GM12878 (cell line): ENCODE measurements around the gene BCL2. TPM values are rescaled to one million over a fixed set of nuclear protein-coding genes. Genes with fewer than 3 reads are reported as not detected.

Source experiments
- BACH1 ChIP-seq: fragments of 450-650 bp; IDR thresholded peaks from 2 replicates; pipeline ENCODE4 v1.6.1; 2017; ENCODE audit warnings: mild to moderate bottlenecking, borderline replicate concordance
- CBX3 ChIP-seq: fragments of 200-600 bp; sonication (generic); IDR thresholded peaks from 2 replicates; pipeline ENCODE4 v1.6.1; 2016; ENCODE audit warnings: low read depth, borderline replicate concordance
- CEBPB ChIP-seq, 2 experiments: fragments of 150-350 bp in 1 of 2; IDR thresholded peaks; 2 replicates each; pipeline ENCODE4 v1.6.1; 2012 to 2014; ENCODE audit warnings: low read depth in 2 of 2, low read length in 2 of 2, borderline replicate concordance in 1 of 2, inconsistent platforms in 1 of 2
- CHD4 ChIP-seq: fragments of 200-600 bp; sonication (generic); IDR thresholded peaks from 2 replicates; pipeline ENCODE4 v1.6.1; 2016; ENCODE audit warnings: mild to moderate bottlenecking
- CREM ChIP-seq: IDR thresholded peaks from 2 replicates; pipeline ENCODE4 v1.6.1; 2014; ENCODE audit warnings: antibody characterized with exemption, low read depth
- DPF2 ChIP-seq: fragments of 450-650 bp; IDR thresholded peaks from 2 replicates; pipeline ENCODE4 v1.6.1; 2017; ENCODE audit warnings: mild to moderate bottlenecking
- EGR1 ChIP-seq, 2 experiments: IDR thresholded peaks; 1 replicate in 1 of 2; 2 replicates in 1 of 2; pipeline ENCODE4 v1.6.1; 2011 to 2012; ENCODE audit warnings: low read depth in 2 of 2, low read length in 2 of 2, borderline replicate concordance in 1 of 2, mild to moderate bottlenecking in 1 of 2, moderate library complexity in 1 of 2
- HCFC1 ChIP-seq: fragments of 150-350 bp; IDR thresholded peaks from 2 replicates; pipeline ENCODE4 v1.6.1; 2014; ENCODE audit warnings: low read length
- KLF5 ChIP-seq: fragments of 450-650 bp; IDR thresholded peaks from 2 replicates; pipeline ENCODE4 v1.6.1; 2014; ENCODE audit warnings: mild to moderate bottlenecking; ENCODE audit not compliant: partially characterized antibody
- NFYA ChIP-seq: IDR thresholded peaks from 2 replicates; pipeline ENCODE4 v1.6.1; 2011; ENCODE audit warnings: low read depth, mild to moderate bottlenecking, low read length, improper control_type of control experiment, borderline replicate concordance
- NR2C2 ChIP-seq: IDR thresholded peaks from 2 replicates; pipeline ENCODE4 v1.6.1; 2011; ENCODE audit warnings: borderline replicate concordance, low read depth; ENCODE audit not compliant: control insufficient read depth, insufficient read length
- PML ChIP-seq: IDR thresholded peaks from 2 replicates; pipeline ENCODE4 v1.6.1; 2012; ENCODE audit warnings: low read length, inconsistent platforms
- RAD51 ChIP-seq: fragments of 450-650 bp; IDR thresholded peaks from 2 replicates; pipeline ENCODE4 v1.6.1; 2016; ENCODE audit warnings: moderate library complexity, mild to moderate bottlenecking, inconsistent platforms
- RUNX3 ChIP-seq: IDR thresholded peaks from 2 replicates; pipeline ENCODE4 v1.6.1; 2012; ENCODE audit warnings: low read length, inconsistent platforms
- TAF1 ChIP-seq: IDR thresholded peaks from 2 replicates; pipeline ENCODE4 v1.6.1; 2011; ENCODE audit warnings: mild to moderate bottlenecking, low read depth, low read length, borderline replicate concordance
- ZNF622 ChIP-seq: fragments of 450-650 bp; IDR thresholded peaks from 2 replicates; pipeline ENCODE4 v1.6.1; 2017; ENCODE audit warnings: mild to moderate bottlenecking, inconsistent platforms
- polyA plus RNA-seq, 11 experiments: library from polyadenylated mRNA; depleted of rRNA in 4 of 11; unstranded in 6 of 11; stranded (reverse) in 5 of 11; fragments of >200 nt; fragmentation: Nextera tagmentation in 4 of 11; fragmentation: Illumina TruSeq in 1 of 11; extraction: Ambion mirVana in 4 of 11; extraction: Trizol in 1 of 11; gene quantifications; 1 replicate in 1 of 11; 2 replicates in 10 of 11; pipeline versions ENCODE4 v1.2.1 to v1.2.3, GENCODE V29; 2011 to 2016; ENCODE audit warnings: inconsistent platforms in 2 of 11, missing spikeins in 2 of 11, low read depth in 1 of 11
- total RNA-seq, 4 experiments: library from RNA; depleted of rRNA in 3 of 4; stranded (reverse); fragments of >200 nt in 3 of 4; fragmentation: Illumina TruSeq in 1 of 4; extraction: Trizol in 1 of 4; gene quantifications; 2 replicates each; pipeline versions ENCODE4 v1.2.1 to v1.2.3, GENCODE V29; 2013 to 2021
- TF ChIP-seq, protein P1 (sequence below), 3 experiments: IDR thresholded peaks in 2 of 3; conservative IDR thresholded peaks in 1 of 3; 2 replicates each; pipeline ENCODE4 v1.5.1; 2011; ENCODE audit warnings: low read depth in 3 of 3, low read length in 3 of 3, mild to moderate bottlenecking in 3 of 3, control low read depth in 2 of 3, moderate library complexity in 2 of 3, inconsistent platforms in 1 of 3, mixed read lengths in 1 of 3; ENCODE audit not compliant: control insufficient read depth in 2 of 3, insufficient read depth in 1 of 3; ENCODE audit errors: extremely low read depth in 1 of 3
- TF ChIP-seq, protein P2 (sequence below): IDR thresholded peaks from 2 replicates; pipeline ENCODE4 v1.6.1; 2011; ENCODE audit warnings: borderline replicate concordance, low read depth, mild to moderate bottlenecking, moderate library complexity, low read length; ENCODE audit not compliant: insufficient read depth, poor library complexity, severe bottlenecking
- TF ChIP-seq, protein P3 (sequence below): IDR thresholded peaks from 2 replicates; pipeline ENCODE4 v1.6.1; 2012; ENCODE audit warnings: improper control_type of control experiment, low read depth, low read length; ENCODE audit not compliant: insufficient replicate concordance
- TF ChIP-seq, protein P4 (sequence below): fragments of 450-650 bp; IDR thresholded peaks from 2 replicates; pipeline ENCODE4 v1.6.1; 2016; ENCODE audit warnings: mild to moderate bottlenecking

BCL2 gene
- total and polyA plus RNA-seq, 10 of the 15 experiments (the other 5 are each of a cell fraction or from before 2014, with no cell fraction given), result 4.1 to 47.8 (median 19.3) TPM

DNA sequence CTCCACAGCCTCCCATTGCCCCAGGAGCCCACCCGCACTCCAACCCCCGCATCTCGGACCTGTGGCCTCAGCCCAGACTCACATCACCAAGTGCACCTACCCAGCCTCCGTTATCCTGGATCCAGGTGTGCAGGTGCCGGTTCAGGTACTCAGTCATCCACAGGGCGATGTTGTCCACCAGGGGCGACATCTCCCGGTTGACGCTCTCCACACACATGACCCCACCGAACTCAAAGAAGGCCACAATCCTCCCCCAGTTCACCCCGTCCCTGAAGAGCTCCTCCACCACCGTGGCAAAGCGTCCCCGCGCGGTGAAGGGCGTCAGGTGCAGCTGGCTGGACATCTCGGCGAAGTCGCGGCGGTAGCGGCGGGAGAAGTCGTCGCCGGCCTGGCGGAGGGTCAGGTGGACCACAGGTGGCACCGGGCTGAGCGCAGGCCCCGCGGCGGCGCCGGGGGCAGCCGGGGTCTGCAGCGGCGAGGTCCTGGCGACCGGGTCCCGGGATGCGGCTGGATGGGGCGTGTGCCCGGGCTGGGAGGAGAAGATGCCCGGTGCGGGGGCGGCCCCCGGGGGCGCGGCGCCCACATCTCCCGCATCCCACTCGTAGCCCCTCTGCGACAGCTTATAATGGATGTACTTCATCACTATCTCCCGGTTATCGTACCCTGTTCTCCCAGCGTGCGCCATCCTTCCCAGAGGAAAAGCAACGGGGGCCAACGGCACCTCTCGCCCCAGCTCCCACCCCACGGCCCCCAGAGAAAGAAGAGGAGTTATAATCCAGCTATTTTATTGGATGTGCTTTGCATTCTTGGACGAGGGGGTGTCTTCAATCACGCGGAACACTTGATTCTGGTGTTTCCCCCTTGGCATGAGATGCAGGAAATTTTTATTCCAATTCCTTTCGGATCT, 1.3 kb downstream of the BCL2 start (continued):
- TF ChIP-seq NFYA (no peak), TAF1 (peak; percentile 47; the same call in 1 of the 2 replicates), DPF2 (peak; percentile 81), CEBPB (IDR thresholded peaks at IDR 0.05; ENCODE audit: borderline replicate concordance in 1 of 2, low read depth in 2 of 2, low read length in 2 of 2) (no peak), EGR1 (IDR thresholded peaks at IDR 0.05; ENCODE audit: borderline replicate concordance in 1 of 2, low read depth in 2 of 2, low read length in 2 of 2) (peak in 1 of 2 experiments; percentile 91; a peak in 2 of 3 replicates), ZNF622 (no peak), RAD51 (peak; percentile 46; the same call in 1 of the 2 replicates), NR2C2 (no peak), KLF5 (peak; percentile 73), CREM (peak; percentile 53), HCFC1 (no peak), PML (no peak), RUNX3 (no peak), CBX3 (no peak), CHD4 (no peak), BACH1 (peak; percentile 83)
- TF ChIP-seq, protein P1, sequence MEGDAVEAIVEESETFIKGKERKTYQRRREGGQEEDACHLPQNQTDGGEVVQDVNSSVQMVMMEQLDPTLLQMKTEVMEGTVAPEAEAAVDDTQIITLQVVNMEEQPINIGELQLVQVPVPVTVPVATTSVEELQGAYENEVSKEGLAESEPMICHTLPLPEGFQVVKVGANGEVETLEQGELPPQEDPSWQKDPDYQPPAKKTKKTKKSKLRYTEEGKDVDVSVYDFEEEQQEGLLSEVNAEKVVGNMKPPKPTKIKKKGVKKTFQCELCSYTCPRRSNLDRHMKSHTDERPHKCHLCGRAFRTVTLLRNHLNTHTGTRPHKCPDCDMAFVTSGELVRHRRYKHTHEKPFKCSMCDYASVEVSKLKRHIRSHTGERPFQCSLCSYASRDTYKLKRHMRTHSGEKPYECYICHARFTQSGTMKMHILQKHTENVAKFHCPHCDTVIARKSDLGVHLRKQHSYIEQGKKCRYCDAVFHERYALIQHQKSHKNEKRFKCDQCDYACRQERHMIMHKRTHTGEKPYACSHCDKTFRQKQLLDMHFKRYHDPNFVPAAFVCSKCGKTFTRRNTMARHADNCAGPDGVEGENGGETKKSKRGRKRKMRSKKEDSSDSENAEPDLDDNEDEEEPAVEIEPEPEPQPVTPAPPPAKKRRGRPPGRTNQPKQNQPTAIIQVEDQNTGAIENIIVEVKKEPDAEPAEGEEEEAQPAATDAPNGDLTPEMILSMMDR (IDR thresholded peaks at IDR 0.05 in 2 of 3, conservative IDR thresholded peaks at IDR 0.05 in 1 of 3; ENCODE audit: control insufficient read depth in 2 of 3, extremely low read depth in 1 of 3, insufficient read depth in 1 of 3, low read depth in 3 of 3, low read length in 3 of 3), result peak; percentile 85 to 99 (median 94)
- TF ChIP-seq, protein P2, sequence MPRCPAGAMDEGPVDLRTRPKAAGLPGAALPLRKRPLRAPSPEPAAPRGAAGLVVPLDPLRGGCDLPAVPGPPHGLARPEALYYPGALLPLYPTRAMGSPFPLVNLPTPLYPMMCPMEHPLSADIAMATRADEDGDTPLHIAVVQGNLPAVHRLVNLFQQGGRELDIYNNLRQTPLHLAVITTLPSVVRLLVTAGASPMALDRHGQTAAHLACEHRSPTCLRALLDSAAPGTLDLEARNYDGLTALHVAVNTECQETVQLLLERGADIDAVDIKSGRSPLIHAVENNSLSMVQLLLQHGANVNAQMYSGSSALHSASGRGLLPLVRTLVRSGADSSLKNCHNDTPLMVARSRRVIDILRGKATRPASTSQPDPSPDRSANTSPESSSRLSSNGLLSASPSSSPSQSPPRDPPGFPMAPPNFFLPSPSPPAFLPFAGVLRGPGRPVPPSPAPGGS, result no peak
- TF ChIP-seq, protein P3, sequence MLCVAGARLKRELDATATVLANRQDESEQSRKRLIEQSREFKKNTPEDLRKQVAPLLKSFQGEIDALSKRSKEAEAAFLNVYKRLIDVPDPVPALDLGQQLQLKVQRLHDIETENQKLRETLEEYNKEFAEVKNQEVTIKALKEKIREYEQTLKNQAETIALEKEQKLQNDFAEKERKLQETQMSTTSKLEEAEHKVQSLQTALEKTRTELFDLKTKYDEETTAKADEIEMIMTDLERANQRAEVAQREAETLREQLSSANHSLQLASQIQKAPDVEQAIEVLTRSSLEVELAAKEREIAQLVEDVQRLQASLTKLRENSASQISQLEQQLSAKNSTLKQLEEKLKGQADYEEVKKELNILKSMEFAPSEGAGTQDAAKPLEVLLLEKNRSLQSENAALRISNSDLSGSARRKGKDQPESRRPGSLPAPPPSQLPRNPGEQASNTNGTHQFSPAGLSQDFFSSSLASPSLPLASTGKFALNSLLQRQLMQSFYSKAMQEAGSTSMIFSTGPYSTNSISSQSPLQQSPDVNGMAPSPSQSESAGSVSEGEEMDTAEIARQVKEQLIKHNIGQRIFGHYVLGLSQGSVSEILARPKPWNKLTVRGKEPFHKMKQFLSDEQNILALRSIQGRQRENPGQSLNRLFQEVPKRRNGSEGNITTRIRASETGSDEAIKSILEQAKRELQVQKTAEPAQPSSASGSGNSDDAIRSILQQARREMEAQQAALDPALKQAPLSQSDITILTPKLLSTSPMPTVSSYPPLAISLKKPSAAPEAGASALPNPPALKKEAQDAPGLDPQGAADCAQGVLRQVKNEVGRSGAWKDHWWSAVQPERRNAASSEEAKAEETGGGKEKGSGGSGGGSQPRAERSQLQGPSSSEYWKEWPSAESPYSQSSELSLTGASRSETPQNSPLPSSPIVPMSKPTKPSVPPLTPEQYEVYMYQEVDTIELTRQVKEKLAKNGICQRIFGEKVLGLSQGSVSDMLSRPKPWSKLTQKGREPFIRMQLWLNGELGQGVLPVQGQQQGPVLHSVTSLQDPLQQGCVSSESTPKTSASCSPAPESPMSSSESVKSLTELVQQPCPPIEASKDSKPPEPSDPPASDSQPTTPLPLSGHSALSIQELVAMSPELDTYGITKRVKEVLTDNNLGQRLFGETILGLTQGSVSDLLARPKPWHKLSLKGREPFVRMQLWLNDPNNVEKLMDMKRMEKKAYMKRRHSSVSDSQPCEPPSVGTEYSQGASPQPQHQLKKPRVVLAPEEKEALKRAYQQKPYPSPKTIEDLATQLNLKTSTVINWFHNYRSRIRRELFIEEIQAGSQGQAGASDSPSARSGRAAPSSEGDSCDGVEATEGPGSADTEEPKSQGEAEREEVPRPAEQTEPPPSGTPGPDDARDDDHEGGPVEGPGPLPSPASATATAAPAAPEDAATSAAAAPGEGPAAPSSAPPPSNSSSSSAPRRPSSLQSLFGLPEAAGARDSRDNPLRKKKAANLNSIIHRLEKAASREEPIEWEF, result peak; percentile 30
- TF ChIP-seq, protein P4, sequence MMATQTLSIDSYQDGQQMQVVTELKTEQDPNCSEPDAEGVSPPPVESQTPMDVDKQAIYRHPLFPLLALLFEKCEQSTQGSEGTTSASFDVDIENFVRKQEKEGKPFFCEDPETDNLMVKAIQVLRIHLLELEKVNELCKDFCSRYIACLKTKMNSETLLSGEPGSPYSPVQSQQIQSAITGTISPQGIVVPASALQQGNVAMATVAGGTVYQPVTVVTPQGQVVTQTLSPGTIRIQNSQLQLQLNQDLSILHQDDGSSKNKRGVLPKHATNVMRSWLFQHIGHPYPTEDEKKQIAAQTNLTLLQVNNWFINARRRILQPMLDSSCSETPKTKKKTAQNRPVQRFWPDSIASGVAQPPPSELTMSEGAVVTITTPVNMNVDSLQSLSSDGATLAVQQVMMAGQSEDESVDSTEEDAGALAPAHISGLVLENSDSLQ, result no peak
